NCI-H345 treated with DMSO at 0.1 percent for 48 hours (cell line): ENCODE data around the gene FAM204A.

Experiments used
- DNase-seq: peaks from one replicate; lab custom pipeline; 2025; ENCODE audit not compliant: unreplicated experiment; lab: John Stamatoyannopoulos, UW

The FAM204A gene

DNA sequence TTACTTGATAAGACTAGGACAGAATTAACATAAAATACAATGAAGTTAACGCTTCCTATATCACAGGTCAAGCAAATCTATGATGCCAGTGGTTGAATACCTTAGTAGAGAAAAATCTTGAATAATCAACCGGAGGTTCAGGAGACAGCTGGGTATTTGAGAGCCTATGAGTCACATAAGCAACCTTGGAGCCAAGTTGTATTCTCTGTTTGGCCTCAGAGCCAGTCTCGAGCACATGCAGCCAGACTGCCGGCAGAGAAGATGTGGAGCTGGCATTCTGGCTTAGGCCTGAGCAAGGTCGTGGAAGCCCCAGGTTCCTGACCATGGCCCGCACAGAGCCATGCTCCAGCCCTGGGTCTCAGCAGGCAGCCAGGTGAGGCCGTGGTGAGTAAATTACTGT lies 90.3 kb downstream of the FAM204A start:
- no peak for DNase-seq

DNA sequence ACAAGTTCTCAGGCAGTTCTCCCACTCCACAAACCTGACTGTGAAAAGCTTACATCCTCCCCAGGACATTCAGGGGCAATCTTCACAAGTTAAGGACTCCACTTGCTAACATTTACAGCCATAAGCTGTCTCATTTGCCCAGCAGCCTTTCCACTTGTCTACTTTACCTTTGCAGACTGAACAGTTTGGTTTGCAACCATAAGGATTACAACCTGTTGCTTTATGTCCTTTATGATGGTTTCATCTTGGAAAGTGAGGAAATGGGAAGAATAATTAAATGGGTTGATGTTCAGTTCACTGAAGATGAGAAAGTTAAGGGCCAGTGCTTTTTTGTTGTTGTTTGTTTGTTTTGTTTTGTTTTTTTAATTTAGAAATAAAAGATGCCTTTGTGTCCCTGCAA lies 92.4 kb downstream of the FAM204A start:
- DNase-seq, result no peak
